IPS DF 4.7 (cell line): ENCODE data around the gene ELAVL2.

ENCODE experiments used
- DNase-seq: peaks from one replicate; pipeline ENCODE4 v3.0.0-alpha.2; 2013; ENCODE audit warnings: low spot score; ENCODE audit errors: extremely low read depth

ELAVL2 gene

GRCh38 chr9:23663946-23664345 is 162.1 kb downstream of the ELAVL2 start:
- no peak for DNase-seq

GRCh38 chr9:23663536-23663935 is 162.5 kb downstream of the ELAVL2 start:
- DNase-seq: no peak

GRCh38 chr9:23663125-23663524 is 162.9 kb downstream of the ELAVL2 start:
- DNase-seq: no peak

- DNase-seq: no peak
Observed at GRCh38 chr9:23662320-23662719, 163.7 kb downstream of the ELAVL2 start.

GRCh38 chr9:23659346-23660006 is 166.6 kb downstream of the ELAVL2 start:
- DNase-seq: no peak

- no peak for DNase-seq
Observed at GRCh38 chr9:23658376-23659258, 167.4 kb downstream of the ELAVL2 start.

- no peak for DNase-seq
Observed at GRCh38 chr9:23651051-23651450, 175.0 kb downstream of the ELAVL2 start.

GRCh38 chr9:23648651-23649050 is 177.4 kb downstream of the ELAVL2 start:
- no peak for DNase-seq

- DNase-seq: no peak
Observed at GRCh38 chr9:23644896-23645295, 181.1 kb downstream of the ELAVL2 start.

- DNase-seq: no peak
Observed at GRCh38 chr9:23644326-23644725, 181.7 kb downstream of the ELAVL2 start.

- no peak for DNase-seq
Observed at GRCh38 chr9:23643656-23644258, 182.3 kb downstream of the ELAVL2 start.
